Left cardiac atrium (tissue), 4 donors: Measurements from ENCODE around the gene FERMT2. TPM values are rescaled to one million over a fixed set of nuclear protein-coding genes. Genes with fewer than 3 reads are reported as not detected.

ENCODE experiments used
- ATAC-seq, 2 donors: fragments of 200-7000 bp; cut with Tn5 transposase; one replicate each; pipeline ENCODE4 v1.9.1; 2020; ENCODE audit warnings: mild to moderate bottlenecking in 2 of 2, moderate library complexity in 2 of 2
- DNase-seq: peaks from one replicate; pipeline ENCODE4 v3.0.0-alpha.2; 2020
- intact Hi-C, 2 donors: fragments of 100-400 bp; cut with DNase I; formaldehyde crosslinking; loops; one replicate each; pipeline versions ENCODE4 v1.14.1 to v1.15.1; 2022 to 2023
- total RNA-seq, 2 donors: library from RNA; stranded (reverse); fragmentation: NEBNext Ultra II Directional; extraction: Animal tissue kit (Norgen Biotek cat#: 25700); gene quantifications; one replicate each; pipeline ENCODE4 v1.2.1, GENCODE V29; 2021
- donor health status: DM: no; HTN: yes; CAD: no.
- donor health status: DM: no; HTN: yes; CAD: no; lungs with severe emphysema.
- donor health status: DM: yes; HTN: yes; CAD: no.
- donor health status: Dilated cardiomyopathy.

FERMT2 gene
- total RNA-seq, 2 donors from 2014 or later = 113 to 156 TPM

GRCh38 chr14:52845081-52845480 lies 105.8 kb downstream of the FERMT2 start:
- ATAC-seq = peak; percentile 32 to 34
- intact Hi-C loops = no loop called here
- DNase-seq = no peak

GRCh38 chr14:52844262-52845060 lies 106.4 kb downstream of the FERMT2 start:
- no peak for DNase-seq
- intact Hi-C loops = no loop called here
- ATAC-seq = peak; percentile 31 to 49

- intact Hi-C loops = no loop called here
- DNase-seq (peak; percentile 45), ATAC-seq (peak; percentile 47 to 94)
Measured at GRCh38 chr14:52840877-52841276, 110.0 kb downstream of the FERMT2 start.

GRCh38 chr14:52837451-52837850 lies 113.4 kb downstream of the FERMT2 start:
- ATAC-seq (no peak), DNase-seq (no peak)
- intact Hi-C loops = no loop called here

- no peak for ATAC-seq
- intact Hi-C loops = no loop called here
- no peak for DNase-seq
Measured at GRCh38 chr14:52836063-52836462, 114.8 kb downstream of the FERMT2 start.

- peak in 1 of 2 donors; percentile 67 for ATAC-seq
- intact Hi-C loops = no loop called here
- no peak for DNase-seq
Measured at GRCh38 chr14:52835122-52835903, 115.5 kb downstream of the FERMT2 start.

- no peak for ATAC-seq
- intact Hi-C loops = no loop called here
Measured at GRCh38 chr14:52834440-52834842, 116.4 kb downstream of the FERMT2 start.

GRCh38 chr14:52833891-52834290 lies 117.0 kb downstream of the FERMT2 start:
- no peak for ATAC-seq
- no peak for DNase-seq
- intact Hi-C loops = no loop called here

More at GRCh38 chr14:52834440-52834842, 116.4 kb downstream of the FERMT2 start:
- DNase-seq = no peak

- DNase-seq (no peak), ATAC-seq (no peak)
- intact Hi-C loops = loop anchor here in 1 of 2 donors (5.0 to 10.0 kb wide), 2 partner anchors 133 to 215 kb away; no protein-coding TSS in a partner anchor
Measured at GRCh38 chr14:52829527-52830185, 121.2 kb downstream of the FERMT2 start.

GRCh38 chr14:52827426-52827825 lies 123.4 kb downstream of the FERMT2 start:
- ATAC-seq (no peak), DNase-seq (no peak)
- intact Hi-C loops = loop anchor here in 1 of 2 donors (5.0 to 10.0 kb wide), 2 partner anchors 135 to 217 kb away; no protein-coding TSS in a partner anchor

- DNase-seq (no peak), ATAC-seq (no peak)
- intact Hi-C loops = loop anchor here in 1 of 2 donors (5.0 to 10.0 kb wide), 2 partner anchors 137 to 220 kb away; no protein-coding TSS in a partner anchor
Measured at GRCh38 chr14:52825085-52825484, 125.8 kb downstream of the FERMT2 start.

GRCh38 chr14:52824462-52824861 lies 126.4 kb downstream of the FERMT2 start:
- DNase-seq (no peak), ATAC-seq (no peak)
- intact Hi-C loops = loop anchor here (1.0 to 10.0 kb wide), 2 partner anchors 137 to 220 kb away; no protein-coding TSS in a partner anchor

- intact Hi-C loops = loop anchor here (2.0 to 10.0 kb wide), 2 partner anchors 223 to 233 kb away; no protein-coding TSS in a partner anchor
- DNase-seq (no peak), ATAC-seq (no peak)
Measured at GRCh38 chr14:52821805-52822250, 129.0 kb downstream of the FERMT2 start.

GRCh38 chr14:52808101-52808500 lies 142.7 kb downstream of the FERMT2 start:
- ATAC-seq (no peak), DNase-seq (no peak)
- intact Hi-C loops = no loop called here

Other genes starting within 250 kb of the FERMT2 start
- gene PSMC6, start 243.8 kb downstream of the FERMT2 start, total RNA-seq = 10 to 100 TPM; 64.1 to 75.0 TPM
- gene STYX, start 220.9 kb downstream of the FERMT2 start, total RNA-seq = 10 to 100 TPM; 11.5 to 12.5 TPM
- 10 to 100 TPM in 1 of 2 donors, 1 to 10 TPM in 1; 9.3 to 16.6 TPM for gene GNPNAT1, start 159.4 kb downstream of the FERMT2 start, total RNA-seq
- gene DDHD1, start 202.3 kb upstream of the FERMT2 start, total RNA-seq = 1 to 10 TPM; 9.2 to 9.8 TPM